ENCODE data around the gene MYT1. TPM values are rescaled to one million over a fixed set of nuclear protein-coding genes. Genes with fewer than 3 reads are reported as not detected.

MYT1 gene
- total RNA-seq, 1 donor from 2014 or later: 0.34 TPM

DNA sequence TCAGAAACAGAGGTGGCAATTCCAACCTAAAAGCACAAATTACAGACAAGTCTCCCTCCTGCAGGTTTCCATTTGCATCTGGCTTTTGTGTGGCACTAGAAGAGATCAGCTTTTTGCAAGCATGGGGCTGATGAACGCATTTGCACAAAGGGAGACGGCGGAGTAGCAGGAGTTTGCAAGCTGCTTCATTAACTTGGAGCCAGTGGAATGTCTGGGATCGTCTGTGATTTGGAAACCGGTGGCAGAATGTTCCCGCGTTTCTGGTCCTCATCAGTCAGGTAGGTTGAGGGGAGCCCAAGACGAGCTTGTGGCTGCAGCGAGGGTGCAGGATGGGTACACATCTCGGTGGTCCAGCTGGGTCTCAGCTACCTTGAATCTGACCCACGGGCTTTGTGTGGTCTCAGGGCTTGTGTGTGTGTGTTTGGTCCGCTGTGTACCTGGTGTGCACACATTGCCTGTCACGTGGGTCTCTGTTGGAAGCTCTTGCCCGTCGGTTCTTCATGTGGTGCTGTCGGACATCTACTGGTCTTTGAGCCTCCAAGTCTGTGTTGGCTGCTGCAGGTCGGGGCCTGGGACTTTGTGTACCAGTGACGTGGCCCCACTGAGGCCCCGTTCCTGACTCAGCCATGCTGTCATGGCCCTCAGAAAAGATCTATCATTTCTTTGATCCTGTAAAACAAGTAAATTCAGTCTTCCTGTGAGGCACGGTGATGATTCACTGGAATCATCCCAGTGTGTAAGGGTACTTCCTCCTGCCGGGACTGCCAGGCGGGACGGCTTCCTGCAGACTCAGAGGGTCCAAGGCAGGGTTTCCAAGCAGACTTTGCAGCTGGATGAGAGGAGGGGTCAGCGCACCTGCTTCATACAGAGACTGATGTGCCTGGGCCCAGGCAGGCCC lies 12.4 kb upstream of the MYT1 start:
- peaks cover 6% of the 10 kb centered on the region for H3K4me1 Mint-ChIP-seq
- H3K36me3 Mint-ChIP-seq: no peaks in the 10 kb centered on the region
- no peak for DNase-seq (ENCODE audit: low spot score in 2 of 2, unreplicated experiment in 2 of 2)
- peaks cover 27% of the 10 kb centered on the region for H3K27me3 Mint-ChIP-seq (ENCODE audit: low read depth)
- no peak overlapping the region for H3K4me3 Mint-ChIP-seq
- TF ChIP-seq, protein P1, sequence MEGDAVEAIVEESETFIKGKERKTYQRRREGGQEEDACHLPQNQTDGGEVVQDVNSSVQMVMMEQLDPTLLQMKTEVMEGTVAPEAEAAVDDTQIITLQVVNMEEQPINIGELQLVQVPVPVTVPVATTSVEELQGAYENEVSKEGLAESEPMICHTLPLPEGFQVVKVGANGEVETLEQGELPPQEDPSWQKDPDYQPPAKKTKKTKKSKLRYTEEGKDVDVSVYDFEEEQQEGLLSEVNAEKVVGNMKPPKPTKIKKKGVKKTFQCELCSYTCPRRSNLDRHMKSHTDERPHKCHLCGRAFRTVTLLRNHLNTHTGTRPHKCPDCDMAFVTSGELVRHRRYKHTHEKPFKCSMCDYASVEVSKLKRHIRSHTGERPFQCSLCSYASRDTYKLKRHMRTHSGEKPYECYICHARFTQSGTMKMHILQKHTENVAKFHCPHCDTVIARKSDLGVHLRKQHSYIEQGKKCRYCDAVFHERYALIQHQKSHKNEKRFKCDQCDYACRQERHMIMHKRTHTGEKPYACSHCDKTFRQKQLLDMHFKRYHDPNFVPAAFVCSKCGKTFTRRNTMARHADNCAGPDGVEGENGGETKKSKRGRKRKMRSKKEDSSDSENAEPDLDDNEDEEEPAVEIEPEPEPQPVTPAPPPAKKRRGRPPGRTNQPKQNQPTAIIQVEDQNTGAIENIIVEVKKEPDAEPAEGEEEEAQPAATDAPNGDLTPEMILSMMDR (IDR thresholded peaks at IDR 0.05; ENCODE audit: unreplicated experiment): no peak
- no peaks in the 10 kb centered on the region for H3K9me3 Mint-ChIP-seq
- no peak overlapping the region for H3K27ac Mint-ChIP-seq

DNA sequence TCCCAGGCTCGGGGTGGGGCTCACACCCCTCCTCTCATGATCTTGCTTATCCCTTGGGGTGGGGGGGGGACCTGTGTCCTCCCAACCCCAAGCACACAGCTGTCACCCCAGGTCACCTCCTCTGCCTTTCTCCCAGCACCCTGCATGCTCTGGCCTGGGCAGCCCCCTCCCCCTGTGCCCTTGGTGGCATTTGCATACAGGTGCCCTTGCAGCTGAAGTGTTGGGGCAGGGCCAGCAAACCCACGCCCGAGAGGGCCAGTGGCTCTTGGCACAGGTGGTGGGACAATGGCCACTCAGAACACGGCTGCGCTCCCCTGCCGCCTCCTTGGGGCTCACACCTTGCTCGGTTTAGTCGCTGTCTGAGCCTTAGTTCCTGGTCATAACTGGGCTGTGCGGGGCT lies 11.3 kb upstream of the MYT1 start:
- Mint-ChIP-seq H3K36me3 (no peaks in the 10 kb centered on the region), H3K4me3 (no peak overlapping the region), H3K27me3 (ENCODE audit: low read depth) (peaks cover 23% of the 10 kb centered on the region), H3K27ac (no peak overlapping the region), H3K9me3 (no peaks in the 10 kb centered on the region), H3K4me1 (peaks cover 11% of the 10 kb centered on the region)
- TF ChIP-seq, protein P1 (IDR thresholded peaks at IDR 0.05; ENCODE audit: unreplicated experiment): no peak
- DNase-seq (ENCODE audit: low spot score in 2 of 2, unreplicated experiment in 2 of 2): no peak

DNA sequence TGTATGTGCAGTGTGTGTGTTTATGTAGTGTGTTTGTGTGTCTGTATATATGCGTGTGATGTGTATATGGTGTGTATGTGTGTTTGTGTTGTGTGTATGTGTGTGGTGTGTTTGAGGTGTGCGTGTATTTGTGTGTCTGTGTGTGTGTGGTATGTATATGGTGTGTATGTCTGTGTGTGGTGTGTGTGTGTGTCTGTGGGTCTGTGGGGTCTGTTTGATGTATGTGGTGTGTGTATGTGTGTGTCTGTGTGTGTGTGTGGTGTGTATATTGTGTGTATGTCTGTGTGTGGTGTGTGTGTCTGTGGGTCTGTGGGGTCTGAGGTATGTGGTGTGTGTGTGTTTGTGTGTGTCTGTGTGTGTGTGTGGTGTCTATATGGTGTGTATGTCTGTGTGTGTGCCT lies 10.8 kb upstream of the MYT1 start:
- Mint-ChIP-seq H3K27me3 (ENCODE audit: low read depth) (peaks cover 18% of the 10 kb centered on the region), H3K4me1 (peaks cover 11% of the 10 kb centered on the region), H3K9me3 (no peaks in the 10 kb centered on the region), H3K27ac (no peak overlapping the region), H3K4me3 (no peak overlapping the region), H3K36me3 (no peaks in the 10 kb centered on the region)
- DNase-seq (ENCODE audit: low spot score in 2 of 2, unreplicated experiment in 2 of 2): no peak
- TF ChIP-seq, protein P1 (IDR thresholded peaks at IDR 0.05; ENCODE audit: unreplicated experiment): no peak

DNA sequence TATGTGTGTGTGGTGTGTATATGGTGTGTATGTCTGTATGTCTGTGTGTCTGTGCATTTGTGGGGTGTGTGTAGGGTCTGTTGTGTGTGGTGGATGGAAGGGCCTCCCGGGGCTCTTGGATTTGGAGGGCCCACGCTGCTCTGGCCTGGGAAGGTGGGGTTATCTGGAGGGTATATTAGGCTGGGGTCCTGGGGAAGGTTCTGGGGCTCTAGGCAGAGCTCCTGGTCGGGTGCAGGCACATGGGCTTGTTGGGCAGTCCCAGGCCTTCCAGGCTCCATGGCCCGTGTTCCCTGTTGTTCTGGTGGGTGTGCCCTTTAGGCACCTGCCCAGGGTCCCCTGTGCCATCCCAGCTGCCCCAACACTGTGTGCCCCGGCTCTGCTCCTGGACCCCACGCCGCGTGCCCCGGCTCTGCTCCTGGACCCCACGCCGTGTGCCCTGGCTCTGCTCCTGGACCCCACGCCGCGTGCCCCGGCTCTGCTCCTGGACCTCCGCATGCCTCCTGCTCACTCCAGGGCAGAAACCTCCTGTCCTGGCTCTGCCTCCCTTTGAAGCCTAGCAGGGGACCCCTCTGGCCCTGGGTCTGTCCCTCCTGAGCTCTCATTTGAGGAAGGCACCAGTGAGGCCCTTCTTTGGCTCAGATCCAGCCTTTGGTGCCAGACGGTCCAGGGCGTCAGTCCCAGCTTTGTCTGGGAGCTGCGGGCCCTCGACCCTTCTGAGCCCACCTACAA lies 10.2 kb upstream of the MYT1 start:
- Mint-ChIP-seq H3K4me3 (no peak overlapping the region), H3K4me1 (peaks cover 14% of the 10 kb centered on the region), H3K9me3 (no peaks in the 10 kb centered on the region), H3K27me3 (ENCODE audit: low read depth) (peaks cover 21% of the 10 kb centered on the region), H3K36me3 (no peaks in the 10 kb centered on the region), H3K27ac (no peak overlapping the region)
- TF ChIP-seq, protein P1 (IDR thresholded peaks at IDR 0.05; ENCODE audit: unreplicated experiment): no peak
- no peak for DNase-seq (ENCODE audit: low spot score in 2 of 2, unreplicated experiment in 2 of 2)

DNA sequence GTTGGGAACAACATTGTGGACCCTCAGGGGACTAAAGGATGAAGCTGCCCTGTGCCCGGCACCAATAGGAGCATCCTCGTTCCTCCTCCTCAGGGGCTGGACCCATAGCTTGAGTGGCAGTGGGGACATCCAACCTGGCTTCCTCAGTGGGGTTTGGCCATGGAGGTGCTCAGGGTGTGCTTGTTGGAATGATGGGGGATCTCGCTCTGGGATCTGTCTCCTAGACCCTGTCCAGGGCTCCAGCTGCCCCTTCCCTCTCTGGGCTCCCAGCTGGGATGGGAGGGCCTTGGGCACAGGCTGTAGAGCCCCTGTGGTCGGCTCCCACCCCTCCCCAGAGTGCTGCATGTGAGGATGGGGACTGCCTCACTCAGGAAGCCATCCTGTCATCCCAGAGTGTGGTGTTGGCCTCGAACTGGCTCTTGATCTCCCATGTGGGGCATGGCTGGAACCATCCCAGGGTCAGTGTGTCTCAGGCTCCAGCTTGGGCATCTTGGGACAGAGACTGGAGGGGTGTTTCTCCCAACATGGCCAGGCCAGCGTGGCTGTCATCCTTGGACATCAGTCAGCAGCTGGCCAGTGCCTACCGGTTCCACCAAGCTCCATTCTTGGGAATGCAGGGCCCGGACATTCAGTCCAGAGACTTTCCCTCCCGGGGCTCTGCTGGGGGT lies 9.5 kb upstream of the MYT1 start:
- peaks cover 15% of the 10 kb centered on the region for H3K4me1 Mint-ChIP-seq
- no peak overlapping the region for H3K27ac Mint-ChIP-seq

More for the DNA sequence above, 9.5 kb upstream of the MYT1 start:
- no peaks in the 10 kb centered on the region for H3K9me3 Mint-ChIP-seq
- H3K4me3 Mint-ChIP-seq: no peak overlapping the region
- DNase-seq (ENCODE audit: low spot score in 2 of 2, unreplicated experiment in 2 of 2): no peak
- no peaks in the 10 kb centered on the region for H3K36me3 Mint-ChIP-seq
- TF ChIP-seq, protein P1 (IDR thresholded peaks at IDR 0.05; ENCODE audit: unreplicated experiment): no peak
- H3K27me3 Mint-ChIP-seq (ENCODE audit: low read depth): peaks cover 28% of the 10 kb centered on the region
